NCI-H146 (cell line): ENCODE results near the gene SEMA5B.

ENCODE experiments used
- DNase-seq: peaks from one replicate; lab custom pipeline; 2025; lab: John Stamatoyannopoulos, UW

The SEMA5B gene

DNA sequence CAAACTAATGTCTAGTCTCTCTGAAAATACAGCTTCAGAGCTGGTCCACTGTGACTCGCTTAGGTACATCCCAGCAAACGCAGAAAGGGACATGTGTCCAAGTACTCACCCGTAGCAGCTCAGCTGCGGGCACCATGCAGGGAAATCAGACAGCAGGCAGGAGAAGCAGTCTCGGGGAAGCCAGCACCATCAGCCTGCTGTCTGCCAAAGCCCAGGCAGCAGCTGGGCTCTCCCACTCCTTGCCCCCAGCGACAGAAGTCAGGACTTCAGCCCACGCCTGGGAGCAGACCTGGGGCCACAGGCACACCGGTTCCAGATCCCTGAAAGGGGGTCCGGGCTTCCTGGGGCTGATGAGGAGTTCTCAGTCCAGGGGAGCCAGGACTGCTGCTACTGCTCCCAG is 34.9 kb downstream of the SEMA5B start:
- DNase-seq: peak; percentile 65

DNA sequence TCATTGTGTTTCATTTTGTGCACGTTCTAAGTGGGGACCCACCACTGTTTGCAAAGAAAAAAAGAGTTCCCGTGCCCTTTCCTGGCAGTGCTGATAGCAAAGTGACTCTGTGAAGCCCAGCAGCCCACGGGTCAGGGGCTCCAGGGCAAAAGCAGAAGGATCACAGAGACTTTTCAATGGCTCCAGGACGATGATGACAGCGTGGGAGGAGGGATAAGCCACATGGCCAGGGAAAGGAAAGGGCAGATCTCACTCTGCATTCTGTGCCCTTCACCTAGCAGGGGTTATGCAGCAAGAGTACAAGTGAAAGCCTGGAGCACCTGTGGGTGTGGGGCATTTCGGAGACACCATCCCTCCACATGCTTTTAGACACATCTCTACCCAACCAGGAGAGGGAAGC is 35.4 kb downstream of the SEMA5B start:
- no peak for DNase-seq

DNA sequence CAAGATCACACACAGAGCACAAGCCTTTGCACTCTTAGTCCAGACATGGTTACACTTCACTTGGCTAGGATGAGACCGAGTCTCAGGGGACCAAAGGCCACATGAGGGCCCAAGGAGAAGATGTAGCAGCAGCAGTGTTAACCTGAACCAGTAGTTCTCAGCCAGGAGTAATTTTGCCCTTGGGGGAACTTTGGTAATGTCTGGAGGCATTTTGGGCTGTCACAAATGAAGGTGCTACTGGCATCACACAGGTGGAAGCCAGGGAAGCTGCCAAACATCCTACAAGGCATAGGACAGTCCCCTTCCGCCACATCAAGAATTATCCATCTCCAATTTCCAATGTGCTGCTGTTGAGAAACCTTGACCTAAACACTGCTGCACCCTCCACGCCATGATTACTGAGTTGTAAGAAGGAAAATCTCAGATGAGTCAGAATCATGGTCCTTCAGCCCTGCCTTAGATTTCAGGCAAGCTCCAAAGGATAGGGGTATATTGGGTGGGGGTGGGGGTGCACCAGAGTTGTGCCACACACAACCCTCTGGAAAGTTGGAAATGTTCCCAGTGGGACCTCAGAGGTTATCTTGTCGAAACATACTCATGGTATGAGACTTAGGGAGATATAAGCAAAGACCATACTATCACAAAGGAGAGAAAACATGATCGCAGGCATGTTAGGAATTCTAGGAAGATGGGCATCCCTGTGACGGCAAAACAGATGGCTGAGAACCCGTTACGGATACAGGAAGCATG is 36.2 kb downstream of the SEMA5B start:
- no peak for DNase-seq

DNA sequence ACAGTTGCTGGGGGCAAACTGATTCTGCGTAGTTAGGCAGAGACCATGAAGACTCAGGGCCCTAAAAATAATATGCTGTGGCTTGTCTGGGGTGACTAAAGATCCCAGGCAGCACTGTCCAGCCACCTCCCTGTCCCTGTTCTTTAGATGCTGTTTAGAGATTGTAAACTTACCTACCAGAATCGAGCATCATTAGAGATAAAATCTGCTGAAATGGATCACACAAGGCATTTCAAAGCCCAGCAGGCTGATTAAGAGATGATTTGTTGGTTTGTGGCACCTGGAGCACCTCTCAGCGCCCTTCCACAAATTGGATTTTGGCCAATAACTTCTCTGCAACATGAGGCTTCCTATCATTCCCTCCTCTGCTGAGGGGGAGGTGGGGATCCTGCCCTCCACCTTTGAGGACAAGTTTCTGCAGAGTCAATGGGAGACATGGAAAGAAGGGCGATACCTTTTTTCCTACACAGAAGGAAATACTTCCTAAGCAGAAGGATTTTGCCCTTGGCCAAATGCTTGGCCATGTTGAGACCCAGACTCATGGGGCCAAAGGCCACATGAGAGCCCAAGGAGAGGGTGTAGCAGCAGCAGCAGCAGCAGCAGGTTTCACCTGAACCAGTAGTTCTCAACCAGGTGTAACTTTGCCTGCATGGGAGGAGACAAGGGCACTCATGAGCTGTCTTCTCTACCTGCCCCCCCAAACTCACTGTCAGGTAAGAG is 37.5 kb downstream of the SEMA5B start:
- no peak for DNase-seq

DNA sequence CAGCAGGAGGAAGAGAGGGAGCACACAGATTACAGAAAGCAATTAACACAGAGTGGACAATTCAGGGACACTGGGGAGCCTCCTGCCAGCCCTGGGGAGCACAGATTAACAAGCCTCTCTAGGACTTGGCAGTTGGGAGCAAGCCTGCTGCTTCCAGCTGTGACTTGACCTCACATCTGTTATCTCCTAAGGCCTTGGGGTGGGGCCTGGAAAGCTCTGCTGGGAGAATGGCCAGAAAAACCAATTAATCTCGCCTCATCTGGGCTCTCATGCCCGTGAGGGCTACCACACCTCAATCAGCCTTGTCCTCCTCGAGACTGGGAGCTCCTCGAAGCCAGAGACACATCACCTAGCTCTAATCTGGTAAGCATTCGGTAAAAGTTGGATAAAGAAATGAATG is 39.1 kb downstream of the SEMA5B start:
- DNase-seq: peak; percentile 74

DNA sequence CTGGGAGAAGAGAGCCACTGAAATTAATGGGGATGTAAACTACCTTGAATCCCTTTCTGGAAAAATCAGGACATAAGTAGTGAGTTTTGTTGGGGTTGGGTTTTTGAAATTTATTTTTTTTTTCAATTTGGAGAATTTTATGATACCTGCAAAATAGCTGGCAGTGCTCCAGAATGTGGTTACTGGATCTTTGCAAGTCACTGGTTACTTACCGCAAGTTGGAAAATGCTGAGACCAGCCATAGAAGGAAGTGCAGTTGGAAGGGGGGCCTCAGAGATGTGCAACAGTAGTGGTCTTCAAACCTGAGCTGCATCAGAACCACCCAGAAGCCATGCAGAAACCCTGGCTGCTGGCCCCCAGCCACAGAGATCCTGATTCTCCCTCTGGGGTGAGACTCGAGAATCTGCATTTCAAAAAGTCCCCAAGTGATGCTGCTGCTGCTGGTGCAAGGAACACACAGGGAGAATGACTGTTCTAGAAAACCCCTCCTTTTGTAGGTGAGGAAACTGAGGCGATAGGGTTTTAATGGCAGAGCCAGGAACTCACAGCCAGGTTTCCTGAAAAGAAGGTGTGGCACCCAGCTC is 39.7 kb downstream of the SEMA5B start:
- DNase-seq: no peak

- DNase-seq: no peak
Observed at GRCh38 chr3:122987231-122987630, 40.3 kb downstream of the SEMA5B start.

GRCh38 chr3:122986693-122987179 is 40.8 kb downstream of the SEMA5B start:
- no peak for DNase-seq

DNA sequence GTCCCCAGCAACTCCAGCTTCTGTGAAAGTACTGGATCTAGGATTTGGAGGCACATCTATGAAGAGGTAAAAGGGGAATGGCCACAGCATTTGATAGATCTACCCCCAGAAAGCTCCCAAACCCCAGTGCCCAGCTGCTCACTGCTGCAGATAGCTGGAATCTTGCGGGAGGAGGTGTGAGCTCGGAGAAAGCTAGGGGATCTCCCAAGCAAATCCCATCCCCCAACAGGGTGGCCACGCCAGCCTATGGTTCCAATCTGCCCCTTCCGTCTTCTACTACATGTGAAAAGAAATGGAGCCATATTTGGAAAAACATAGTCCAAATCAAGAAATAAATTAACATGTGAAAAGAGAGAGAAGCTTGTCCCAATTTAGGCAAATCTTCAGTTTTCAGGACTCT is 42.0 kb downstream of the SEMA5B start:
- no peak for DNase-seq

DNA sequence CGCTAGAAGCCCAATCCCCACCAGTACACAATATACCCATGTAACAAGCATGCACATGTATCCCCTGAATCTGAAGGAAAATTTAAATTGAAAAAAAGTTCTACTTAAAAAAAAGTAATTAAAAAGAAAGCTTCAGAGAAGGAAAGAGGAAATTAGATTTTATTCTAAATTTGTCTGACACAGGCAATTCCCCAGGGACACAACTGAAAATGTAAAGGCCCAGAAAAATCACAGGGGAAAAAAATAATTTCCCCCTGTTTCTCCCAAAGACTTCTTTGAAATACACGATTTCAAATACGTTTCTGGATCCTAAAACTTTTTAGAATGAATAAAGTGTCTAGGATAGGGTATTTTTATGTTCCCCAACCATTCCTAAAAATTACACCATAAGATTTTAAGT is 42.9 kb downstream of the SEMA5B start:
- DNase-seq: no peak

DNA sequence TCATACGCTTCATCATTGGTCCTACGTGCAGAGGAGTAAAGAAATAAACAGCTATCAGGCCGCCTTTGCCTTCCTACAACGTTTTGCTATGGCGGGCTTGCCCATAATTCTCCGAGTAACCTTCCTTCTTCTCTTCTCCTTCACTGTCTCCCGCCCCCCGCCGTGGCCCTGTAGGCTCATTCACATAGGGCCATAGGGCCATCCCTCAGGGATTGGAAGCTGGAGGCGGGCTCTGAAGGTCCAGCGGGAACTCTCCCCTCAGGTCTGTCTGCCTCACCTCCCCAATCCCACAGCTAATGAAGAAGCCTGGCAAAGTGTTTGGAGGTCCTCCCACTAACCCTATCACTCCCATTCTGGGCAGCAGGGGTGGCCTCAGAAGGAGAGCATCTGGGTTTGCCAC is 43.6 kb downstream of the SEMA5B start:
- no peak for DNase-seq

DNA sequence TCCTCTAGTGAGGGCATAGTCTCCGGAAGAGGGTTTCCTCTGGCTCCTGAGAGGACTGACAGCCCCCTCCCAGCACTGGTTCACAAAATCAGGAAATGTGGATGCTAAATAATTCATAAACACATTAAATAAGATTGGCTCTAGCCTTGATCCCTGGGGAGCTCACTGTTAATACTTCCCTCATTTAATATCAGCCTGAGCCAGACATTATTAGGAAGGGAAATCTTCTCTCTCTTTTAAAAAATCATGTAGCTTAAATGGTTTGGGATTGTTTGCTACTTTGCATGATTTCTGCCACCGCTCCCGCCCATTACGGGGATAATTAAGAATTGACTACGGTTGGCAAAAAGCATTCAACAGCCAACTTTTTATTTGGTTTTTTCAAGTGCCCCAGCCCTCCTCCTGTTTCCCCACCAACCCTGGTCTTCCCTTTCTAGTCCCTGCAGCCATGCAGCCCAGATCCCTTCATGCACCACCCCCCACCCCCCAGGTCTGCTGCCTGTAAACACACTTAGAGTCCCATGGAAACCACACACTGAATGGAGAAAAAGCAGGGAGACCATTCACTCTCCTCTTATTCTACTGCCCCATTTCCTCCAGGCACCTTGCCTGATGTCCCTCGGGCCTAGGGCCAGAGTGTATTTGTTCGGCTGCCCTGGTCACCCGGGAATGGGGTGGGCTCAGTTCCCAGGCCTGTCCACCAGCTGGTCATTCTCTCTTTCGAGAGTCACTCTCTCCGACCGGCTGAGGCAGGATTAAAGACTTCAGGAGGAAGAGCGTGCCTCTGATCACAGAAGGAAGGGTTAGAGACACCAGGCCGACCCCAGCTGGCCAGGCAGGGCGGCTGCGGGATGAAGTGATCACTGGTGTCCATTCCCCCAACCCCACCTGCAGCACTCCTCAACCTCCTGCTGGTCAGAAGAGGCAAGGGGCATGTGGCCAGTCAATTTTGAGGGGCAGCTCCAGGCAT is 45.1 kb downstream of the SEMA5B start:
- no peak for DNase-seq

GRCh38 chr3:122979211-122979610 is 48.4 kb downstream of the SEMA5B start:
- DNase-seq: no peak

GRCh38 chr3:122978569-122978968 is 49.0 kb downstream of the SEMA5B start:
- no peak for DNase-seq

DNA sequence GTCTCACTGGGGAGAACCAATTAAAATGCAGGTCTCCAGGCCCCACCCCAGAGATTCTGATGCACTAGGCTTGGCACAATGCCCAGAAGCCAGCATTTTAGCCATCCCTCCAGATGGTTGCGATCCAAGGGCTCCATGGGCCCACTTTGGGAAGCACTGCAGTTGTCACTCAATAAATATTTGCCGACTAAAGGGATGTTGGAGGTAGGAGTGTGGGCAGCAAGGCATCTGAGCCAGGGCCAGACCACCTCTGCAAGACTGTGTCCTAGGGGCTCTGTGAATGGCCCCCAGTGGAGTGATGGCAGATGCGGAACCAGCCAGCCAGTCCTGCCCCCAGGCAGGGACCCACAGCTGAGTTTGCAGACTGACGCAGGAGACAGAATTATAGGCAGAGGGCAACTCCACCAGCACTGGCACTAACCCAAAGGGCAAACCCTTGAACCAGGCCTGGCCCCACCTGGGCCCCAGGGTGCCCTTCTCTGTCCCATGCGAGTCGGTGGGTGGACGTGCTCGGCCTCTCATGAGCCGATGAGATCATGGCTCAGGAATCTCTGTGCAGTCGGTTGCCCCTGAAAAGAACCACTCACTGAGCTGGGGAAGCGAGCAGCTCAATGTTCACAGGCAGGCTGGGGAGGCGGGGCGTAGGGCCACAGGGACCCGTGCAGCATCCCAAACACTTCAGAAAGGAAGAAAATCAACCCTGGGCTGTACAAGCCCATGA is 49.7 kb downstream of the SEMA5B start:
- peak; percentile 36 for DNase-seq

DNA sequence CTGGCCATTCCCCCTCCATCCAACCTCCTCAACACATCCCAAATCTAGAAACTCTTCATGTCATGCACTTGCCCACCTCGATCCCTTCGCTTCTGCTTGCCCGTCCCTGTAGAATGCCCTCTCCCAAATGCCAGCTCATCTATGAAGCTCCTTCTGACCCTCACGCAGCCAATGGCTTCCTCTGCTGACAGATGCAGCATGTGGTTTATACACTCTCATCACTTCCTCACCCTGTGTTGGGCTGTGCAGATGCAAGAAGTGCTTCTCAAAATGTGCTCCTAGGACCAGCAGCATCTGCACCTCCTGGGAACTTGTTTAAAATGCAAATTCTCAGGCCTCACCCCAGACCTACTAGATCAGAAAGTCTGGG is 51.7 kb downstream of the SEMA5B start:
- no peak for DNase-seq

DNA sequence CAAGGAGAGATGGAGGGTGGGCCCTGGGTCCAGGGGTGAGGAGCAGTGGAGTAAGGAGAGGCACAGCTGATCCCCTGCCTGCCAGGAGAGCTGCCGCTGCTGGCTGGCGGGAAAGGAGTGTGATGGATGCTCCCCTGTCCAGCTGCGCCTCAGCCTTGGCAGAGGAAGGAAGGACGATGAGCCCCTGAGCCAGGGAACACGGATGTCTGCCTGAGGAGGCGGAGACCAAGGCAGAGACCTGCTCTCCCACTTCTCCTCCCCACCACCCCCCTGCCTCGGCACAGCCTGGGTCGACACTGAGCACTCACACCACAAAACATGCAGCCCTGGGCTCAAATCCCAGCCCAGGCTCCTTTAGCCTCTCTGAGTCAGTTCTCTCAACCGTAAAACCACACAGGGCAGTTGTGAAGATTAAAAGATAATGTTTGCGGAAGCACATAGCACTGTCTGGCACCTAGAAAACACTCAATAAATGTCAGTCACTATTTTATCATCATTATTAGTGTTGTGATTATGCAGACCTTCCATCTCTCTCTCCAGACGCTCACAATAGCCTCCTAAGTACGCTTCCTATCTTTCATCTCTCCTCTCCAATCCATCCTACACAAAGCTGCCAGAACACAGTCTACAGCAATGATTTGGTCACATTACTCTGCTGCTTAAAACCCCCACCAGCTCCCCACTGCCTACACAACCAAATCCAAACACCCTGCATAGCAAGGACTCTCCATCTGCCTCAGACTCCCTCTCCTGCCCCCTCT is 52.2 kb downstream of the SEMA5B start:
- no peak for DNase-seq

DNA sequence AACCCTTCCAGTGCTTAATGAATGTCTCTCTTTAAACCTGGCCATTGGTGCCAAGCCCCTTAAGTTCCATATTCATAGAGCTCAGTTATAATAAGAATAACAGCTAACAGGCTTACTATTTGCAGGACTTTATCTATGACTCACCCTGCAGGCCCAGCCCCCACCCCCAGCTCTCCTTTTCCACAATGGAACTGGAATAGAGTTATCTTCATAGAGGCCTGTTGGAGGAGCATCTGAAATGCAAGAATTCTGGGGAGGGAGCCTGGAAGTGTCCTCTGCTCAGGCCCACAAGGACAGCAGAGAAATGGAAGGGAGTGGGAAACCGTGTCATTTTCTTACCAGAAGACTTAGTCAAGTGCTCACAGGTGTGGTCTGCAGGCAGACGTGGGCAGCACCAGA is 52.8 kb downstream of the SEMA5B start:
- no peak for DNase-seq

GRCh38 chr3:122973893-122974615 is 53.5 kb downstream of the SEMA5B start:
- no peak for DNase-seq

GRCh38 chr3:122972141-122972540 is 55.4 kb downstream of the SEMA5B start:
- DNase-seq: no peak
